Suppressor macrophage treated with lipopolysaccharide for 1 hour (primary cell): ENCODE results near the gene SNRNP25.
A peak's percentile ranks its signal among the peaks of the same experiment; 100 is the strongest.

Source experiments
- DNase-seq, 3 donors: peaks; one replicate each; pipeline ENCODE4 v3.0.0-alpha.2; 2020 to 2022

SNRNP25 gene

DNA sequence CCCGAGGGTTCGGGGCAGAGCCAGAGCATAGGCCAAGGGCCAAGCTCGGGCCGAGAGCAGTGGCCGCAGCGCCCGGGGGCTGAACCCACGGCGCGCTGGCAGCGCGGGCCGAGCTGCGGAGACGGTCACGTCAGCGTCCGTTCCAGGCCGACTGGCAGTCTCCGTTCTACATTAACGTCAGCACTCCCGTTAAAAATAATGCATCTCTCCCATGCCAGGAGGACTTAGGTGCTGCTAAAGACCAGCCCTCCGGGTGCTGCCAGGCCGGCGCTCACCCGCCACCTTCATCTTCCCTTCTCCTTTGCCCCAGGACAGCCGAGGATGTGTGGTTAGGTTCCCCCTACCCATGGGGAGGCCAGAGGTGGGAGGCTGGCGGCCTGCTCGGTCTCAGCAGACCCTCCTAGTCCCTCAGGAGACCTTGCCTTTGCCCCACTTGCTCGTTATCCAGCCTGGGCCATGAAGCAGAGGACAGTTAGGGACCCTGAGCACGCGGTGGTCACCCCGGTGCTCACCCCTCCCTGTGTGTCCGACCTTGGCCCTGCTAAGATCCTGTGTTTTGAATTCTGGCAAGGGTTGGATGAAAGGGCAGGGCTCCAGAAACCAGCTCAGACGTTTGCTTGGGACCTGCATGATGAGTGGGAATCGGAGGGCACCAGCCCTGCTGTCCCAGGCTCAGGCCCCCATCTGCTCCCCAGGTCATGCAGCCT, 25.0 kb downstream of the SNRNP25 start:
- peak in 2 of 3 donors; percentile 35 to 64 for DNase-seq

DNA sequence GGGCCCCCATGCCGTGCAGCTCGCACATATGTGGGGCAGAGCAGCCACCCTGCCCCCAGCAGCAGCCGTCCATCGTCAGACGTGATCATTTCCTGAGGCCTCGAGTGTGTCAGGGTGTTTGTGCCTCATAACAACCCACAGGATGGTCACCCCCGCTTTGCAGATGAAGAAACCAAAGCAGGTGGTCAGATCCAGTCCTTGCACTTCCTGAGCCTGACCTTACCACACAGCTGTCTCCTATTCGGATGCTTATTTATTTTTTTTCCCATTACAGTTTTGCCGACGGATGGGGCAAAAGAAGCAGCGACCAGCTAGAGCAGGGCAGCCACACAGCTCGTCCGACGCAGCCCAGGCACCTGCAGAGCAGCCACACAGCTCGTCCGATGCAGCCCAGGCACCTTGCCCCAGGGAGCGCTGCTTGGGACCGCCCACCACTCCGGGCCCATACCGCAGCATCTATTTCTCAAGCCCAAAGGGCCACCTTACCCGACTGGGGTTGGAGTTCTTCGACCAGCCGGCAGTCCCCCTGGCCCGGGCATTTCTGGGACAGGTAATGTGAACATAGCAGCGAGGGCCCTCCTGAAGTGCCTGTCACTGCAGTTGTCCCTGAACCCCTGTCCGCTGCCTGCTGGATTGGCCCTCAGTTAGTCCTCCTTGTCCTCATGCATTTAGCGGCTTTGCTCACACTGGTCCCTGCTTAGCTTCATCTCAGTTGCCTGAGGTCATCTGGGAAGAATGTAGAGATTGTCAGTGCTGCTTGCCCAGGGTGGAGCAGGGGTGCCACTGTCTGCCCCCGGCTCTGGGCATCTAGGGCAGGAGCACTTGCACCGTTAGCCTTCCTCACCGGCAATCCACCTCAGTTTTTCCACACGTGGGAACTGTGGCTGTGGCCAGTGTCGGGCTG, 25.8 kb downstream of the SNRNP25 start:
- peak; percentile 28 to 45 (median 43) for DNase-seq

DNA sequence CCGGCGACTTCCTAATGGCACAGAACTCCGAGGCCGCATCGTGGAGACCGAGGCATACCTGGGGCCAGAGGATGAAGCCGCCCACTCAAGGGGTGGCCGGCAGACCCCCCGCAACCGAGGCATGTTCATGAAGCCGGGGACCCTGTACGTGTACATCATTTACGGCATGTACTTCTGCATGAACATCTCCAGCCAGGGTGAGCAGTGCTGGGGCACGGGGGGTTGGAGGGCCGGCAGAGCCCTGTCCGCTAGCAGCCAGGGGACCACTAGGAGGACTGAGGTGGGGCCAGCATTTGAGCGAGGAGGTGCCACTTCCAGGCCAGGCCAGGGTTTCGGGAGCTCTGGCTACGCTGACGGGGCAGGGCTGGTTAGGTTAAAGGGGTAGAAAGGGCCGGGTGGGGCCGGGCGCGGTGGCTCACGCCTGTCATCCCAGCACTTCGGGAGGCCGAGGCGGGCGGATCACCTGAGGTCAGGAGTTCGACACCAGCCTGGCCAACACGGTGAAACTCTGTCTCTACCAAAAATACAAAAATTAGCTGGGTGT, 29.5 kb downstream of the SNRNP25 start:
- no peak for DNase-seq

DNA sequence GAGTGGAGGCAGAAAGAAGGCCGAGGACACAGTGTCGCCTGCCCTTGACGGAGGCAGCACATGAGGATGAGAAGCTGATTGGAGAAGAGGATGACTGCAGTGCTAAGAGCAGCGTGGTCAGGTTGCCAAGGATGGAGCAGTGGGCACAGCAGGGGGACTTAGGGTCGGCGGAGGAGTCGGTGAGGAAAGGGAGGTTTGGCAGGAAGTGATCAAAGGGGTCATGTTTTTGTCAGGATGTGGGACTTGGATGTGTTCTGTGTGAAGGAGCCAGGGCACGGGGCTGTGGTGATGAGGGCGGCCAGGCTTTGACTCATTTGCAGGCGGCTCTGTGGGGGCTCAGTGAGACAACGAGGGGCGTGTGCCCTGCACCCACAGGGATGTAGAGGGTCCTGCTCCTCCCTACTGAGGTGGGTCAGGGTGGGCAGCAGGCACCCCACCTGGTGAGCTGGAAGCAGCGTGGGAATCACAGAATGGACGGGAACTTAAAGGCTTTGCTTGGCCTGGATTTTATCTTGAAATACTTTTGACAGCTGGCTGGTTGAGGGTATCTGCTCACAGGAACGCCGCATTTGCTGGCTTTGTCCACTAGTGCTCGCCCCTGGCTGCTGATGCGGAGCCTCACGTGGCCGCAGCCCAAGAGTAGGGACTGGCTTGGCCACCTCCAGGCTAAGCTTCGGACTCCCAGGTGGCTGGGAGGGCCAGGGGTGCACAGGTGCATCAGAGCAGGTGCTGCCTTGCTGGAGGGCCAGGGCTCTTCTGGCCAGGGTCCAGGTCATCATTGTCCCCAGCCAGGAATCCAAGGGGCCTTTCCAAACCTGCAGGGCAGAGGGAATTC, 30.4 kb downstream of the SNRNP25 start:
- peak in 1 of 3 donors; percentile 22 for DNase-seq

DNA sequence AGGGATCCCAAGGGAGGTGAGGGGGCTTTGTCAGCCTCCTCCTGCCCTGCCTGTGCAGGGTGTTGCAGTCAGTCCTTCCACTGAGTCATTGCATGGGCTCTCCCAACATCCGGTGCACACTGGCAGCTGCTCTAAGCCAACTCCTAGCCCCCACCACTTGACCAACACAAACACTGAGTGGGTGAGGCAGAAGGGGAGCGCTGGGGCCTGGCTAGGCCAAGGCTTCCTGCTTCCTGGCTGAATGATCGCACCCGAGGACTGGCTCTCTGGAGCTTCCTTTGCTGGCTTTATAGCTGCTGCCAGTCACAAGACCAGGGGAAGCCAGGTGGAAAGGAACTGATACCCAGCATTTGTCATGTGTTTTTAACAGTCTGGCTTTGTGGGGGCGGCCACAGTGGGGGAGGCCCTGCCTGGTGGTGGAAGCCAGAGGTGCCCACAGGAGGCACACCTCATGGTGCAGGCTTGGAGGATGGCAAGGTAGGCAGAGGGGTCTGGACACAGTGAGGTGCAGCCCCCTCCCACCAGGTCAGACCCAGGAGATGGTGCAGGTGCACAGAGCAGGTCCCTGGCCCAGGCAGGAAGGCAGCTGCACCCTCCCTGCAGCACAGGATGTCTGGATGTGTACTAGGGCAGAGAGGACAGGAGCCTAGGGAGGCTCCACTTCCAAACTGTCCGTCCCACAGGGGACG, 31.2 kb downstream of the SNRNP25 start:
- peak; percentile 82 to 85 (median 85) for DNase-seq

DNA sequence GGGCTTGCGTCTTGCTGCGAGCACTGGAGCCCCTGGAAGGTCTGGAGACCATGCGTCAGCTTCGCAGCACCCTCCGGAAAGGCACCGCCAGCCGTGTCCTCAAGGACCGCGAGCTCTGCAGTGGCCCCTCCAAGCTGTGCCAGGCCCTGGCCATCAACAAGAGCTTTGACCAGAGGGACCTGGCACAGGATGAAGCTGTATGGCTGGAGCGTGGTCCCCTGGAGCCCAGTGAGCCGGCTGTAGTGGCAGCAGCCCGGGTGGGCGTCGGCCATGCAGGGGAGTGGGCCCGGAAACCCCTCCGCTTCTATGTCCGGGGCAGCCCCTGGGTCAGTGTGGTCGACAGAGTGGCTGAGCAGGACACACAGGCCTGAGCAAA, 31.8 kb downstream of the SNRNP25 start:
- no peak for DNase-seq

DNA sequence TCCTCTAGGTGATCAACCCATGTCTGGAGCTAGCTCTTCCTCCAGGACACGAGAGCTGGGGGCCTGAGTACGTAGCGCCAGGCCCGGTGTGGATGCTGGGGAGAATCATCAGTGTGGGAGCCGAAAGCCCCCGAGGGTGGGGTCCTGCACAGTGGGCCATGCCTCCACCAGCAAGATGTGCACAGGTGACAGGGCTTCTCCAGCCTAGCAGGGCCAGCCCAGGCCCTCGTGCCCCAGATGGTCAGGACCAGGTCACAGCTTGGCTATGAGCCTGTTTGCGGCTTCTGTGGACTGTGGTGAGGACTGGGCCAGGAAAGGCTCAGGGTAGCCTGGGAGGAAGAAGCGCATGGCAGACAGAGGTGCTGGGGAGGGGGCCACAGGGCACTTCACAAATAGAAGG, 32.2 kb downstream of the SNRNP25 start:
- DNase-seq: no peak

DNA sequence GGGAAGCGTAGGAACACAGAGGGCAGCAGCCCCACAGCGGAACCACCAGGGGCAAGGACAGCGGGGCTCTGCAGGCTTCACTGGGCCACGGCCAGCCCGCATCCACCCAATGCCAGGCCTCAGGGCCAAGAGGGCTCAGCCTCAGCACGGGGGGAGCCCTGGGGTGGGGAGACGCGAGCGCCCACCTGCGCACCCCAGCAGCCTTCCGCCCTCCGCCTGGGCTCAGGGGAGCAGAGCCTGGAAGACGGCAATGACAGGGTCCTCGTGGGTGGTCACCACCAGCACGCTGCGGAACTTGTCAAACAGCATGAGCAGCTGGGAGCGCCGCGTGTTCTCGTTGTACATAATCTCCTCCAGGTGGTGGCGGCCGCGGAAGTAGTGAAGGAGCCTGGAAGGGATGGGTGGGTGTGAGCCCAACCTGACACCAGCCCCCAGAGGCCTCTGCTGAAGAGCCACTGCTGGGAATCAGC, 32.9 kb downstream of the SNRNP25 start:
- no peak for DNase-seq

DNA sequence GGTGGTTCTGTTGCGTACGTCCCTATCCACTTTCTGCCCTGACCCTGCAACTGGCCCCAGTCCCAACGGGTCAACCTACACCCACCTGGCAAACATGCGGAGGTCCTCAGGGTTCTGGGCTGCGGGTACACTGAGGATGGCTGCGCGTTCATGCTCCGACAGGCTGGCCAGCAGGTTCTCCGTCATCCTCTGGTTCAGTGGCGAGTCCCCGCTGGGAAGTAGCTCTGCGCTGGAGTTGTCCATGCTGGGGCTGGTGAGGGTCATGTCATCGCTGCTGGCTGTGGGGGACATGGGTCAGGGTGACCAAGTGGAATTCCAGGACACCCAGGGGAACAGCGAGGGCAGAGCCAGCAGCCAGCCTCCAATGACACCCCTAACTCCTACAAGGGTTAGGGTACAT, 35.0 kb downstream of the SNRNP25 start:
- DNase-seq: no peak

DNA sequence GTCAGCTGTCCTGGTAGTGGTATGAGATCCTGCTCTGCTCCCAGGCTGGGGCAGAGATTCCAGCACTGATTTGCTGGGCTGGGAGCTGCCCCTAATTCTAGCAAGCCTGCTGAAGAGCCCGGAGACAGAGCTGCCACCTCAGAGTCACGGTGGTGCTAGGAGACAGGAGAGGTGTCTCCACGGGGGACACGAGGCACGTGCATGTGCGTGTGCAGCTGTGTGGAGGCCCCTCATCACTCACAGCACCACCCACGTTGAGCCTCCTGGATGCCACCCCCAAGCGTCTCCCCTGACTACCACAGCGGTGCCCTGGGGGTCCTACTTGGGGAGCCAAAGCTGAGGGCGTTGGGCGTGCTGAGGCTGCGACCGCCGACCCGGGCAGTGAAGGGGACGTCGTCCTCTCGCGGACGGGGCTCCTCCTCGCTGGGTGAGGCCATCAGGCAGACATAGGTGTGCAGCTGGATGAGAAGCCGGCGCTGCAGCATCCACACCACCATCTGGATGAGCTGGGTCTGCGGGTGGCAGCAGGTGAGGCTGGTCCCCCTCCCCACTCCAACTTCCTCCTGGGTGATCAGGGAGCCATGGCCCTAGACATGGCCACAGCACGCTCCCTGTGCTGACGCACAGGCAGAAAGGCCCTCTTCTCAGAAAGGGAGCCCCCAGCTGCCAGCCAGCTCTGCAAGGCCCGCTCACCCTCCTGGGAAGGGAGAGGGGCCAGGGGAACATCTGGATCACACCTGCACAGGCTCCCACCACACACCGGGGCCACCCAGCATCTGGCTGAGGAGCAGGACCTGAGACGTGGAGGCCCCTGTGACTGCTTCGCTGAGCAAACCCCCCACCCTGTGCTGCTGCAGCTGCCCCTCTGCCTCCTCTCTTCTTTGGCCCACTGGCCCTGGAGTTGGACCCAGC, 36.0 kb downstream of the SNRNP25 start:
- no peak for DNase-seq

DNA sequence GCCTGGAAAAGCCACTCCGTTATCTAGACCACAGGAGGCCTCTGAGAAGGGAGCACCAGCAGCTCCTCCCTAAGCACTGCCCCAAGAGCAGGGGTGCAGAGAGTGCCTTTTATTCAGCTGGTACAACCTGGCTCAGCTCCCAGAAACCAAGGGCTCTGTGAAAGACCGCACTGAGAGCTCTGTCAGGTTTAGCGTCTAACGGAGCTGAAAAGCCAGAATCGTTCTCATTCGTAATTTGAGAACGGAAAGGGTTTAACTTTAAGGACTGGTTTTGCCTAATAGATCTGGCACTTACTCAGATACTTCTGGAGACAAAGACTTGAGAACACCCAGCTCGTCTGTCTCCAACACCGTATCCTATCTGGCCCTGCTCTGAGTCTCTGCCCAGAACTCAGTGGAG, 37.9 kb downstream of the SNRNP25 start:
- DNase-seq: no peak

DNA sequence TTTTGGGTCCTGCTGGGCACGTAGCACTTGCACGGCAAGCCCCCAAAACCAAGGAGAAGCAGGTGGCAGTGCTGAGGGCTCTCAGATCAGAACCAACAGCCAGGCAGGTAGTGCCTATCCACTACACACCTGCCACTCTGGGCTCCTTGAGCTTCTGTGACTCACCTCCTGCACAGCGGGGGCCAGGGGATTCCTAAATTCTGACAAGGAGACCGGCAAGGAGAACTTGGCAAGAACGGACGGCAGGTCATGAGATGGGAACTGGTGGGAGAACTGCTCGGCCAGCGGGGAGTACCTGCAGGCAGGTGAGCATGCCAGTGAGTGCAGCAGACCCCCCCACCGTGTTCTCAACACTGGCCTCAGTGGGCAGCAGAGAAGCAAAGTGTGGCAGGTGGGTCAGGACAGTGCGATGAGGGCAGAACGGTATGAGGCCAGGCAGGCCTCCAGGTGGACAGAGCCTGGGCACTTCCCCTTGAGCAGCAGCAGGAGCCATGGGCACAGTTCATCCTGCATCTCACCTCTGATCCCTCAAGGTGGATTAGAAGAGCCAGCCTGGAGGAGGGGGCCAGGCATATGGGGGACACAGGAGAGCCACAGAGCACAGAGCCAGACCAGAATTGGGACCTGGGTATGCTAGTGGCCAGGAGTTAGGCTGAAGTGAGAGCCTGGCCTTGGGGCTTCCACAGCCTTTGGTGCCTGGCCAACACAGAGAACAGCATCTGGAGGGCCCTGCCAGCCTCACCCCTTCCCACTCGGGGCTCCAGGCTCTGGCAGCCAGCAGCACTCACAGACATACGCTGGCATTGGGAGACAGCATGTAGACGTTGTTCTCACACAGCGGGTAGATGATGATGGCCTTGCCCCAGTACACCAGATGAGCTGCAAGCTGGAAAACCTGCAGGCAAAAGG, 39.1 kb downstream of the SNRNP25 start:
- no peak for DNase-seq

DNA sequence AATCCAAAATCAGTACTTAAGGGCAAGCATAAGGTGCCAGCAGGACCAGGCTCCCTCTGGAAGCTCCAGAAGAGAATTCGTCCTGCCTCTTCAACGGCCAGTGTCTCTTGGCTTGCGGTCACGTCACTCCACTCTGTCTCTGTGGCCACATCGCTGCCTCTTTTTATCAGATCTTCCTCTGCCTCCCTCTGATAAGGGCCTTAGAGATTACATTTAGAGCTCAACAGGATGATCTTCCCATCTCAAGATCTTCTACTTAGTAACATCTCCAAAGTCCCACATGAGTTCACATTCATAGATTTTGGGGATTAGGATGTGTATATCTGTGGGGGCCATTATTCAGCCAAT, 41.3 kb downstream of the SNRNP25 start:
- DNase-seq: no peak

DNA sequence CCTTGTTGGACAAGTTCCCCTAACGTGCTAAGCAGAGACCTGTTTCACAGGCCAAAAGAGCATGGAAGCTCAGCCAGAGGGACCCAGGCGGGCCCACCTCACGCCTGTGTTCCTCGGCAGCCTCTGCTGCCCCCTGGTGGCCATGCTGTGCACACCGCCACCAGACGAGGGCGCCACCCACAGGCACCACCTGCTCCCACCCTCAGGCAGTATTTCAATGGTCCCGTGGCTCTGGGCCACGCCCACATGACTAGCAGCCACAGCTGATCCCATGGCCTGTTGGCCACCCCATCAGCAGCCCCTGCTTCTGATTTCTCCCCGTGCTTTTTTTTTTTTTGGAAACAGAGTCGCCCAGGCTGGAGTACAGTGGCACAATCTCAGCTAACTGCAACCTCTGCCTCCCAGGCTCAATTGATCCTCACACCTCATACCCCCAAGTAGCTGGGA, 43.3 kb downstream of the SNRNP25 start:
- peak; percentile 93 to 95 (median 94) for DNase-seq

DNA sequence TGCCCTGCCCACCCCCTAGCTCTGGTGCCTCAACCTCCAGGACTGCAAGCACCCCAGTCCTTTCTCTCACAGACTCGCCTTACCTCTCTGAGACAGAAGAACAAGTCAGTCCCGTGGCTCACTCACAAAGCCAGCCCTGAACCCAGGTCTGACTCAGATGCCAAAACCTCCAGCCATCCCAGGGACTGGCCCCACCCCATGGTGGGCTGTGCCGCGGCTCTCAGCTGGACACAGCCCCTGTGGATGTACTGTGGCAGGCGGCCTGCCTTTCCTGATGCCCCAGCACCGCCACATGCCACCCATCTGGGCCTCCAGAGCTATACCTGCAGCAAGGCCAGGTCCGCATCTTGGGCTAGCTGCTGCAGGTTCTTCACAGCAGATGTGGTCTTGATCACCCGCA, 44.2 kb downstream of the SNRNP25 start:
- DNase-seq: no peak

DNA sequence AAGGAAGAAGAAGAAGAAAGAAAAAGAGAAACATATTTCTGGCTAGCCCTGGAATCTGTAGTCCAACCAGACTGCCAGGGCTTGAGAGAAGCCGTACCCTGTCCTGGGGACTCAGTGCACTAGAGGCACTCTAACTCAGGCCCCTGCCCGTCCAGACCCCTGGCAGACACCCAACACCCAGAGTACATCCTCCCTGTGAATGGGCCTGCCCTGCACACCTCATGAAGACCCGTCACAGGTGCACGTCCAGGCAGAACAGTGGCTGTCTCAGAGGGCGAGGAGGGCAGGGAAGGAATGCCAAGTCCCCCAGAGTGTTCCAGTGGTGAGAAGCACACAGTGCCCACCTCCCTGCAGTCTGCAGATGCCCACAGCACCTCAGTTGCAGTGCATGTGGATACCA, 47.4 kb downstream of the SNRNP25 start:
- no peak for DNase-seq

DNA sequence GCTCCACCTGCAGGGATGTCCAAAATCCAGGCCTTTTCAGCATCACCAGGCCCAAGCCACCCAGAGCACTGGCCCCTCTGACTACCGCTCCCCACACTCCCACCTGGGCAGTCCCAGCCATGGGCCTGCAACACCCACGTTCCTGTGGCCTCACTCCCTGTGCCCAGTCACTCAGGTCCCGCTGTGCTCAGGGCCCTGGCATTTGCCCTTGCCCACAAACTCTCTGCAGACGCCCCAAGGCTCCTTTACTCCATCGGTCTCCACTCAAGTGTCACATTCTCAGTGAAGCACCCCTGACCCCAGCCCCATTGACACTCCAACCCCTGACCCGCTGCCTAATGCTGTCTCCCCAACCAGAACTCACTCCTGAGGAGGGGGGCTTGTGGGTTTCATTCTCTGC, 48.0 kb downstream of the SNRNP25 start:
- no peak for DNase-seq

DNA sequence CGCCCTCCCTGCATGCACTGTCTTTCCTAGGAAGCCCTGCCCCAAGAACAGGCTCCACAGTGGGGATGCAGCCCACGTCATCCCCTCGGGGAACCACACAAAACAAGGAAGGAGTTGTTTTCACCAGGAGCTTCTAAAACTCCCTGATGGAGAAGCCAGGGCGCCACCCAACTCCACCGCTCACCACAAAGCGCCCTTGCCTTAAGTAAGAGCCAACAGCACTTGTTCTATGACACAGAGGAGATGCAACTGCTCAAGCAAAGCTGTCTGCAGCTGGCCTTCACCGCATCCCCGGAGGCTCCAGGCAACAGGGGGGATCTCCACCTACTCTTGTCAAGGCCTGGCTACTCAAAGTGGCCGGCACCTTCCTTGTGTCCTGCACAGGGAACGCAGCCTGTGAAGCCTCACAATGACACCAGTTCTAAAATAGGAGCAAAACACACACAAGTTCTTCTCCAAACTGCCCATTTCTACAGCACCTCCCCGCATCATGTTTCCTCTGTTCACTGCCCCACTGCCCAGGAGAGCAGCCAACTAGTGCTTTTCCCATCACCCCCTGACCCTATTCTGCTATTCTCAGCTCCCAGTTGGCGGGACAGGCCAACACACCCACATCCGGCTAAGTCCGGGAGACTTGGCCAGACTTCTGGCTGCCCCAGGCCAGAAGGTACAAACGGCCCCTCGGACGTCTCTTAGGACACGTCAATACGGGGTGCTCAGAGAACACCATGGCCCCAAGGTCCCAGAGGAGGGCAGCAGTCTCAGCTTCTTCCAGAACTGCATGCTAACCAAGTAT, 48.6 kb downstream of the SNRNP25 start:
- no peak for DNase-seq

DNA sequence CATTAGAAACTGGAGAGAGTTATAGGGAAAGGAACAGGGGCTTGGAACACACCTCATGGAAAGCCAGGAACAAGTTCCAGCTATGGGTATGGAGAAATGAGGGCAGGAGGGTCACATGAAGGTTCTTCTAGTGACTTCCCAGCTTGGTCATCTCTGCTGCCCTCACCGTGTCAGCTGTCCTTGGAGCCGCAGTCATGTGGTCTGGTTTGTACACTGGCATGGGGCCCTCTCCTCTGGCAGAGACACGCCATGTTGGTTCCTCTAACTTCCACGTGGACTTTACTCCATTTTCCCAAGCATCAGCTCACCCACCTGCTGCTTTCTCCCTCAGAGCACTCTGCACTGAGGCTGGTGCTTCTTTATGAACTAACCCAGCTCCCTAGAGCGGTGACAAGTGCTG, 50.7 kb downstream of the SNRNP25 start:
- DNase-seq: peak in 1 of 3 donors; percentile 16
